Activated CD8-positive, alpha-beta T cell treated with anti-CD3 and anti-CD28 coated beads, Interleukin-2, amount 10 ng/mL, durations not matched to agents 7 days and 5 days (primary cell): ENCODE results near the gene TENT4A. TPM values are rescaled to one million over a fixed set of nuclear protein-coding genes. Genes with fewer than 3 reads are reported as not detected.

ENCODE experiments used
- ATAC-seq: fragments of 150-1000 bp; cut with Tn5 transposase; one replicate; pipeline ENCODE4 v1.10.0; 2021; ENCODE audit warnings: moderate library complexity
- CTCF ChIA-PET: fragments of 350-600 bp; sonication (Branson Sonifier 250); formaldehyde crosslinking; loops from one replicate; lab custom pipeline; 2021; ENCODE audit warnings: antibody characterized with exemption; lab: Charles Lee
- POLR2A ChIA-PET: fragments of 350-600 bp; sonication (Branson Sonifier 250); formaldehyde crosslinking; loops from one replicate; lab custom pipeline; 2021; ENCODE audit warnings: antibody characterized with exemption; lab: Charles Lee
- DNase-seq: peaks from one replicate; pipeline ENCODE4 v3.0.0-alpha.2; 2020
- H3K27ac Mint-ChIP-seq: one replicate; pipeline ENCODE4 v1.8.0; 2021; ENCODE audit warnings: mild to moderate bottlenecking, mixed read lengths
- H3K27me3 Mint-ChIP-seq: one replicate; pipeline ENCODE4 v1.8.0; 2021; ENCODE audit warnings: low read depth, mixed read lengths
- H3K36me3 Mint-ChIP-seq: one replicate; pipeline ENCODE4 v1.8.0; 2021; ENCODE audit warnings: low read depth, mixed read lengths
- H3K4me1 Mint-ChIP-seq: one replicate; pipeline ENCODE4 v1.8.0; 2021; ENCODE audit warnings: low read depth, mixed read lengths
- H3K4me3 Mint-ChIP-seq: one replicate; pipeline ENCODE4 v1.8.0; 2021; ENCODE audit warnings: mild to moderate bottlenecking, mixed read lengths
- H3K9me3 Mint-ChIP-seq: one replicate; pipeline ENCODE4 v1.8.0; 2022; ENCODE audit warnings: mixed read lengths; ENCODE audit not compliant: insufficient read depth
- total RNA-seq, 2 experiments: library from RNA; stranded (reverse); gene quantifications; one replicate each; pipeline ENCODE4 v1.2.3, GENCODE V29; 2021

Gene TENT4A
- total RNA-seq, 2 experiments from 2014 or later = 43.1 to 45.5 TPM

GRCh38 chr5:6712142-6712576, 1.1 kb upstream of the TENT4A start:
- no peaks in the 10 kb centered on the region for H3K9me3 Mint-ChIP-seq
- peak; percentile 64 for DNase-seq
- no peaks in the 10 kb centered on the region for H3K27me3 Mint-ChIP-seq
- peaks cover 19% of the 10 kb centered on the region for H3K36me3 Mint-ChIP-seq
- ChIA-PET POLR2A (interaction anchor here (1.2 to 2.8 kb wide), 2 partner anchors 18 to 79 kb away, joined by 3 to 24 read pairs; partner anchors contain the start of genes NSUN2 and SRD5A1), CTCF (interaction anchor here (1.0 to 1.7 kb wide), 2 partner anchors 10 to 33 kb away, joined by 5 read pairs; no protein-coding TSS in a partner anchor)
- peak overlapping the region; percentile 94 for H3K27ac Mint-ChIP-seq
- ATAC-seq = peak; percentile 32
- H3K4me1 Mint-ChIP-seq = peaks cover 36% of the 10 kb centered on the region
- peak overlapping the region; percentile 86 for H3K4me3 Mint-ChIP-seq

DNA sequence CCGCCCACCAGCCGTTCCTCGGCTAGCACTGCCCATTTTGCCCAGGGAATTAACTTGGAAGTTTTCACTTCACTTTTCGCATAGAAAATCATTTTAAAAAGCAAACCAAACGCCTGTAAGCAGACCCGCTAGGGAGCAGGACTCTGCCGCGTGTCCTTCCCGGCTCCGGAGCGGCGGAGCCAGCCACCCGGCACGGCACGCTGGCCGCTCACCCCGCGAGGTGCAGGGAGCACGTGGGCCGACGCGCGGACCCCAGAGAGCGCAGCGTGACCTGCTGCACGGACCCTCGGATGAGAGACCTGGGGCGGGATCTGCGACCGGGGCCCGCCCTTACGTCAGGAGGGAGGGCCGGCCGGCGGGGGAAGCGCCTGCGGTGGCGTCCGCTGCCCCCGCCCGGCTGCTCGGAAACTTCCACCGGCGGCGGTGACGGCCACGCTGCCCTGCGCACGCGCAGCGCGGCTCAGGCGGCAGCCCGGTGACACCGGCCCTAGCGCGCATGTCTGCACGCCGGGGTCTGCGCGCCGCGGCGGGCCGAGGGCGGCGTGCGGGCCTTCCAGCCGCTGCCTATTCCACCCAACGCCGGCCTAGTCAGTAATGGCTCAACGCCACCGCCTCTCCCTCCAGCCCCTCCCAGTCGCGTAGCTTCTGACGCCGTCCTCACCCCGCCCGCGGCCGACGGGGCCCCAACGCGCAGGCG, 507 bp upstream of the TENT4A start:
- POLR2A ChIA-PET = interaction anchor here (1.0 to 2.8 kb wide), 5 partner anchors 16 to 1290 kb away, joined by 3 to 24 read pairs (median 3); partner anchors contain the start of genes ICE1, MED10, NSUN2 and SRD5A1
- CTCF ChIA-PET = interaction anchor here (1.0 to 1.7 kb wide), 2 partner anchors 9 to 32 kb away, joined by 5 read pairs; no protein-coding TSS in a partner anchor
- Mint-ChIP-seq H3K4me1 (peaks cover 41% of the 10 kb centered on the region), H3K27me3 (no peaks in the 10 kb centered on the region), H3K36me3 (peaks cover 24% of the 10 kb centered on the region), H3K9me3 (no peaks in the 10 kb centered on the region), H3K4me3 (peak overlapping the region; percentile 86), H3K27ac (peak overlapping the region; percentile 94)
- peak; percentile 97 for DNase-seq
- peak; percentile 81 for ATAC-seq

DNA sequence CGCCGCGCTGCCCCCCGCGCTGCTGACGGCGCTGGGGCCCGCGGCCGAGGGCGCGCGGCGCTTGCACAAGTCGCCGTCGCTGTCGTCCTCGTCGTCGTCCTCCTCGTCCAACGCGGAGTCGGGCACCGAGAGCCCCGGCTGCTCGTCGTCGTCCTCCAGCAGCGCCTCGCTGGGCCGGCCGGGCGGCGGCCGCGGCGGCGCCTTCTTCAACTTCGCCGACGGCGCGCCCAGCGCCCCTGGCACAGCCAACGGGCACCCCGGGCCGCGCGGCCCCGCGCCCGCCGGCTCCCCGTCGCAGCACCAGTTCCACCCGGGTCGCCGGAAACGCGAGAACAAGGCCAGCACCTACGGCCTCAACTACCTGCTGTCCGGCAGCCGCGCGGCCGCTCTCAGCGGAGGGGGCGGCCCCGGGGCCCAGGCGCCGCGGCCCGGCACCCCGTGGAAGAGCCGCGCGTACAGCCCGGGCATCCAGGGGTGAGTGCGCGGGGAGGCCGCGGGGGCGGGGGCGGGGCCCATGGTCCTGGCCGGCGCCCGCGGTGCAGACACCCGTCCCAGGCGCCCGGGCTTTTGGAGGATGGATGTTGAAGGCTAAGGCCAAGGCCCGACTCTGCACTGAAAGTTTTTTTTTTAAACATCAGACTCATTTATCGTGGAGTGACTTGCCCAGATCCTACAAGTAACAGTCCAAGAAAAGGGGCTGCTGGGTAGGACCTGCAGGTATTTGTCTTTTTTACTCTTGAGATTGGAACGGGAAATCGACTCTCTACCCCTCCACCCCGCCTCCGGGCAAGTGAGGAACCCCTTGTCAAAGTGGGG, 1.2 kb downstream of the TENT4A start:
- ChIA-PET CTCF (no interaction called here), POLR2A (no interaction called here)
- ATAC-seq = no peak
- Mint-ChIP-seq H3K9me3 (no peaks in the 10 kb centered on the region), H3K4me3 (peak overlapping the region; percentile 89), H3K27ac (peak overlapping the region; percentile 84), H3K4me1 (peaks cover 52% of the 10 kb centered on the region), H3K36me3 (peaks cover 39% of the 10 kb centered on the region), H3K27me3 (no peaks in the 10 kb centered on the region)
- peak; percentile 34 for DNase-seq

DNA sequence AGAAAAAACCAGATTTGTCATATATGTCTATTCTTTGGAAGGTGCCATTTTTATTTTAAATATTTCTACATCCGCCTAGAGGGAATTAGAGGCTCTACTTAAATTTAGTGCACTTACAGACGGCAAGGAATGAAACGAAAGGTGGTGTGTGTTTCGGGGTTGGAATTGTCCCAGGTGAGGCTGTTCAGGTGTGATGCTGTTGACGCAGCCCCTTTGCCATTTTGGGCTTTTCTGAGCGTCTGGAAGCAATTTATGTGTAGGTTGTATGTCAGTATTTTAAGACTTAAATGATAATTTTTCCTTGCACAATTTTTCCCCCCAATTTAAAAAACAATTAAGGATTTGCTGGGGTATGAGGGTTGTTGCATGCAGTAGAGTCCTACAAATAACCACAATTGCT, 2.0 kb downstream of the TENT4A start:
- Mint-ChIP-seq H3K36me3 (peaks cover 47% of the 10 kb centered on the region), H3K27ac (peak overlapping the region; percentile 78), H3K27me3 (no peaks in the 10 kb centered on the region), H3K4me1 (peaks cover 61% of the 10 kb centered on the region), H3K9me3 (no peaks in the 10 kb centered on the region), H3K4me3 (peak overlapping the region; percentile 89)
- DNase-seq (no peak), ATAC-seq (no peak)
- ChIA-PET POLR2A (interaction anchor here (0.5 to 1.2 kb wide), 3 partner anchors 11 to 131 kb away, joined by 3 read pairs; partner anchors contain the start of genes NSUN2 and SRD5A1), CTCF (no interaction called here)

GRCh38 chr5:6715758-6716628, 2.8 kb downstream of the TENT4A start:
- H3K4me3 Mint-ChIP-seq = peak overlapping the region; percentile 89
- H3K9me3 Mint-ChIP-seq = no peaks in the 10 kb centered on the region
- H3K27me3 Mint-ChIP-seq = no peaks in the 10 kb centered on the region
- ATAC-seq (no peak), DNase-seq (peak; percentile 45)
- POLR2A ChIA-PET = interaction anchor here (0.5 to 1.2 kb wide), 3 partner anchors 10 to 131 kb away, joined by 3 read pairs; partner anchors contain the start of genes NSUN2 and SRD5A1
- CTCF ChIA-PET = interaction anchor here (1.6 kb wide), 1 partner anchor 29 kb away, joined by 6 read pairs; no protein-coding TSS in a partner anchor
- peaks cover 66% of the 10 kb centered on the region for H3K4me1 Mint-ChIP-seq
- H3K27ac Mint-ChIP-seq = peak overlapping the region; percentile 78
- H3K36me3 Mint-ChIP-seq = peaks cover 48% of the 10 kb centered on the region

GRCh38 chr5:6716629-6717149, 3.5 kb downstream of the TENT4A start:
- ChIA-PET POLR2A (interaction anchor here (1.2 kb wide), 1 partner anchor 84 kb away, joined by 3 read pairs; the partner anchor contains the start of genes NSUN2 and SRD5A1), CTCF (interaction anchor here (1.6 kb wide), 1 partner anchor 28 kb away, joined by 6 read pairs; no protein-coding TSS in a partner anchor)
- no peak for ATAC-seq

DNA sequence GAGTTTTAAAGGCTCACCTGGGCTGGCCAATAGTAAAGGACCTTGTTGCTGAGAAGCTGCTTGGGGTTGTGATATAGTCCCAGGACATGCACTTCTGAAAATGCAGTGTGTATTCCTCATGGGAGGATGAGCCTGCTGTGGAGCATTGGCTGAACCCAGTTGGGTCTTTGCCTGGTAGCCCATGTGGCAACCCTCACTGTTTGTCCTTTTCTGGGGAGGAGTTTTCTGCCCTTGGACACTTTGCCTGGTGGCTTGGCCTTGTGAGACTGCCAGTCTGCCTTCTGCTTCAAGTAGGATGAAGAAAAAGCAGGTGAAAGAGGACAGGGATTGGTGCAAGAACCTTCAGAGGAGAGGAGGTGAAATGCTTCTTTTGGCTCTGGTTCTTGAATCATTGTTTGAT, 4.0 kb downstream of the TENT4A start:
- ATAC-seq (no peak), DNase-seq (peak; percentile 20)
- peak overlapping the region; percentile 25 for H3K27ac Mint-ChIP-seq
- peaks cover 68% of the 10 kb centered on the region for H3K4me1 Mint-ChIP-seq
- no peak overlapping the region for H3K4me3 Mint-ChIP-seq
- POLR2A ChIA-PET = interaction anchor here (0.8 kb wide), 1 partner anchor 9 kb away, joined by 4 read pairs; no protein-coding TSS in a partner anchor
- peaks cover 55% of the 10 kb centered on the region for H3K36me3 Mint-ChIP-seq
- no peaks in the 10 kb centered on the region for H3K27me3 Mint-ChIP-seq
- no peaks in the 10 kb centered on the region for H3K9me3 Mint-ChIP-seq
- CTCF ChIA-PET = interaction anchor here (1.6 kb wide), 1 partner anchor 27 kb away, joined by 6 read pairs; no protein-coding TSS in a partner anchor

More at GRCh38 chr5:6716629-6717149, 3.5 kb downstream of the TENT4A start:
- Mint-ChIP-seq H3K9me3 (no peaks in the 10 kb centered on the region), H3K27ac (peak overlapping the region; percentile 62), H3K4me1 (peaks cover 68% of the 10 kb centered on the region), H3K36me3 (peaks cover 51% of the 10 kb centered on the region), H3K27me3 (no peaks in the 10 kb centered on the region), H3K4me3 (peak overlapping the region; percentile 89)
- DNase-seq = peak; percentile 20

DNA sequence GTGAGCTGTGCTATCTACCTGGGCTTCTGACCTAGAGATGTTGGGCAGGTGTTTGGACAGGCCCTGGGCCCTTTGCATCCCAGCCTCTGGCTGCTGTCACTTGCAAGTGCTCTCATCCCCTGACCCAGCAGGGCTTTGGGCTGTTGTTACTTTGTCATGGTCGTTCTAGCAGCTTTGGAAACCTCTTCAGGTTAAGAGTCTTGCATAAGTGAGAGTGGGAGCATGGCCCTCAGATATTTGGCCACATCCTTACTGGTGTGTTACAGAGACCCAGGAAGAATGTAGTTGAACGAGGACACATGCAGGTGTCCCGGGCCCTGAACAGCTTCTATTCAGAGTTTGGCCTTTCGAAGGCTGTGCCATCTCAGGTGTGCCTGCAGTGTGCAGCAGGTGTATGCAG, 4.5 kb downstream of the TENT4A start:
- peaks cover 71% of the 10 kb centered on the region for H3K4me1 Mint-ChIP-seq
- DNase-seq (peak; percentile 18), ATAC-seq (no peak)
- no peaks in the 10 kb centered on the region for H3K27me3 Mint-ChIP-seq
- ChIA-PET CTCF (interaction anchor here (1.6 kb wide), 1 partner anchor 27 kb away, joined by 6 read pairs; no protein-coding TSS in a partner anchor), POLR2A (interaction anchor here (0.8 kb wide), 1 partner anchor 9 kb away, joined by 4 read pairs; no protein-coding TSS in a partner anchor)
- no peak overlapping the region for H3K4me3 Mint-ChIP-seq
- H3K27ac Mint-ChIP-seq = peak overlapping the region; percentile 30
- peaks cover 57% of the 10 kb centered on the region for H3K36me3 Mint-ChIP-seq
- H3K9me3 Mint-ChIP-seq = no peaks in the 10 kb centered on the region

DNA sequence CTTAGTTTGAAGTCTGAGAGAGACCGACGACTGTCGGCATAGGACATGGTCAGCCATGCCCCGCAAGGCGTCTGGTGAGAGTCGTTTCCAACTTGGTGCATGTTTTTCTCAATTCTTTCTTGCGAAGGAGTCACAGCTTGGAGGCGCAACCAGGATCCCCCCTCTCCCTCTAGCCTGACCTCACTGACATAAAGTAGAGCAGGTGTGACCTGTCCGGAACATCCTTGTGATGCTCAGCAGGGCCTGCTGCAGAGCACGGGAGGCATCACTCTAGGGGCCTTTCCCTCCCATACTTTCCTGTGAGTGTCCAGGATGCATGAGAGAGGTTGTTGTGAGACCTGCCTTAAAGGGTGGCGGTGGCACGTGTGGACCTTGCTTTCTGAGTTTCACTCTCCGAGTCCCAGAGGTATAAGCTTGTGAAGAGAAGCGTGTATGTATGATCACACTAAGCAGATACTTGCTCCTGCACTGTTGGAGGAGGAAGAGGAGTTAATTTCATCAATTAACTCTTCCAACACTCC, 5.0 kb downstream of the TENT4A start:
- POLR2A ChIA-PET = interaction anchor here (0.8 kb wide), 1 partner anchor 8 kb away, joined by 4 read pairs; no protein-coding TSS in a partner anchor
- Mint-ChIP-seq H3K27ac (no peak overlapping the region), H3K9me3 (no peaks in the 10 kb centered on the region), H3K27me3 (no peaks in the 10 kb centered on the region), H3K4me3 (peak overlapping the region; percentile 29), H3K4me1 (peaks cover 75% of the 10 kb centered on the region), H3K36me3 (peaks cover 59% of the 10 kb centered on the region)
- CTCF ChIA-PET = no interaction called here
- DNase-seq (peak; percentile 12), ATAC-seq (no peak)

- H3K9me3 Mint-ChIP-seq = no peaks in the 10 kb centered on the region
- no peak overlapping the region for H3K4me3 Mint-ChIP-seq
- peaks cover 80% of the 10 kb centered on the region for H3K4me1 Mint-ChIP-seq
- H3K27ac Mint-ChIP-seq = no peak overlapping the region
- H3K27me3 Mint-ChIP-seq = no peaks in the 10 kb centered on the region
- H3K36me3 Mint-ChIP-seq = peaks cover 64% of the 10 kb centered on the region
- peak; percentile 17 for DNase-seq
- CTCF ChIA-PET = interaction anchor here (1.1 kb wide), 1 partner anchor 27 kb away, joined by 3 read pairs; no protein-coding TSS in a partner anchor
- POLR2A ChIA-PET = no interaction called here
- ATAC-seq = no peak
Measured at GRCh38 chr5:6718718-6719117, 5.5 kb downstream of the TENT4A start.
